ENCODE data around the gene PLCD3. TPM values are rescaled to one million over a fixed set of nuclear protein-coding genes. Genes with fewer than 3 reads are reported as not detected.
A peak's percentile ranks its signal among the peaks of the same experiment; 100 is the strongest.

The PLCD3 gene
- total and polyA plus RNA-seq, 2 of the 13 experiments (the other 11 are each of a cell fraction or from before 2014, with no cell fraction given): 11.3 to 39.1 TPM

DNA sequence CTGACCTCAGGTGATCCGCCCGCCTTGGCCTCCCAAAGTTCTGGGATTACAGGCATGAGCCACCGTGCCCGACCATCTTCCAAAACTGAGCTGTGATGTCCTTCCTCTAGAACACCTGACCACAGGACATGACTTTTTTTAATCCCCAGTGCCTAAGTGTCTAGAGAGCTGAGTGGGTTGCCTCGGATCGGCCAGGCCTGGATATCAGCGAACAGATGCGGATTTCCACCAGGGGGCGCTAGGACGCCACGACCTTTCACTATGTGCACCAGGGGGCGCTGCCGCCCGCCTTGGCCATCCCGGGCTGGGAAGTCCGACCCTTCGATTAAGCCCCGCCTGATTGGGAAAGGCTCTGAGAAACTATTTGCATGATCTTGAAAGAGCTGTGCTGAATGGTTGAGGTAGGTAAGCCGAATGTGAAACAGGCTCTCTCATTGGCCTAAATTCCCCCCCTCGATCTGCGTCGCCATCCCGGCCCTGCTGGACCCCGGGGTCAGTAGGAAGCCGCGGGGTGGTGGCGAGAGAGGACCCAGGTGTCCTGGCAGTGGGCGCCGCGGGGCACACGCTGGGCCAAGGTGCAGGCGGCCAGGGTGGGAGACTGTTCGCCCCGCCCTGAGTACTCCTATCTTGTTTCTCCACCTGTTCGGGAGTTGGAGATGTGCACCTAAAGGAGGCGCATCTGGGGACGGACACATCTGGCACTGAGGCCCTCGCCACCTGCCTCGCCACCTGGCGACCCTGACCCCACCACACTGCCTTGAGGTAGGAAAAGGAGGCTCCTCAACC, 3.1 kb upstream of the PLCD3 start, which contains the start of gene ACBD4 (continued):
- TF ChIP-seq, protein P1, sequence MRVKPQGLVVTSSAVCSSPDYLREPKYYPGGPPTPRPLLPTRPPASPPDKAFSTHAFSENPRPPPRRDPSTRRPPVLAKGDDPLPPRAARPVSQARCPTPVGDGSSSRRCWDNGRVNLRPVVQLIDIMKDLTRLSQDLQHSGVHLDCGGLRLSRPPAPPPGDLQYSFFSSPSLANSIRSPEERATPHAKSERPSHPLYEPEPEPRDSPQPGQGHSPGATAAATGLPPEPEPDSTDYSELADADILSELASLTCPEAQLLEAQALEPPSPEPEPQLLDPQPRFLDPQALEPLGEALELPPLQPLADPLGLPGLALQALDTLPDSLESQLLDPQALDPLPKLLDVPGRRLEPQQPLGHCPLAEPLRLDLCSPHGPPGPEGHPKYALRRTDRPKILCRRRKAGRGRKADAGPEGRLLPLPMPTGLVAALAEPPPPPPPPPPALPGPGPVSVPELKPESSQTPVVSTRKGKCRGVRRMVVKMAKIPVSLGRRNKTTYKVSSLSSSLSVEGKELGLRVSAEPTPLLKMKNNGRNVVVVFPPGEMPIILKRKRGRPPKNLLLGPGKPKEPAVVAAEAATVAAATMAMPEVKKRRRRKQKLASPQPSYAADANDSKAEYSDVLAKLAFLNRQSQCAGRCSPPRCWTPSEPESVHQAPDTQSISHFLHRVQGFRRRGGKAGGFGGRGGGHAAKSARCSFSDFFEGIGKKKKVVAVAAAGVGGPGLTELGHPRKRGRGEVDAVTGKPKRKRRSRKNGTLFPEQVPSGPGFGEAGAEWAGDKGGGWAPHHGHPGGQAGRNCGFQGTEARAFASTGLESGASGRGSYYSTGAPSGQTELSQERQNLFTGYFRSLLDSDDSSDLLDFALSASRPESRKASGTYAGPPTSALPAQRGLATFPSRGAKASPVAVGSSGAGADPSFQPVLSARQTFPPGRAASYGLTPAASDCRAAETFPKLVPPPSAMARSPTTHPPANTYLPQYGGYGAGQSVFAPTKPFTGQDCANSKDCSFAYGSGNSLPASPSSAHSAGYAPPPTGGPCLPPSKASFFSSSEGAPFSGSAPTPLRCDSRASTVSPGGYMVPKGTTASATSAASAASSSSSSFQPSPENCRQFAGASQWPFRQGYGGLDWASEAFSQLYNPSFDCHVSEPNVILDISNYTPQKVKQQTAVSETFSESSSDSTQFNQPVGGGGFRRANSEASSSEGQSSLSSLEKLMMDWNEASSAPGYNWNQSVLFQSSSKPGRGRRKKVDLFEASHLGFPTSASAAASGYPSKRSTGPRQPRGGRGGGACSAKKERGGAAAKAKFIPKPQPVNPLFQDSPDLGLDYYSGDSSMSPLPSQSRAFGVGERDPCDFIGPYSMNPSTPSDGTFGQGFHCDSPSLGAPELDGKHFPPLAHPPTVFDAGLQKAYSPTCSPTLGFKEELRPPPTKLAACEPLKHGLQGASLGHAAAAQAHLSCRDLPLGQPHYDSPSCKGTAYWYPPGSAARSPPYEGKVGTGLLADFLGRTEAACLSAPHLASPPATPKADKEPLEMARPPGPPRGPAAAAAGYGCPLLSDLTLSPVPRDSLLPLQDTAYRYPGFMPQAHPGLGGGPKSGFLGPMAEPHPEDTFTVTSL (CRISPR knock-in tag; IDR thresholded peaks at IDR 0.05; ENCODE audit: borderline replicate concordance): peak; percentile 61; the same call in 1 of the 2 replicates
- TF ChIP-seq DR1 (CRISPR knock-in tag; IDR thresholded peaks at IDR 0.05): peak; percentile 45
- peak; percentile 73 for TF ChIP-seq SP2 (CRISPR knock-in tag; IDR thresholded peaks at IDR 0.05)
- TF ChIP-seq STAG1 (CRISPR knock-in tag; IDR thresholded peaks at IDR 0.05): peak; percentile 98
- TF ChIP-seq ZNF652 (CRISPR knock-in tag; IDR thresholded peaks at IDR 0.05; ENCODE audit: borderline replicate concordance, low read depth): peak; percentile 68; the same call in 1 of the 2 replicates
- TF ChIP-seq TBP (CRISPR knock-in tag; IDR thresholded peaks at IDR 0.05): 0 out of 2 replicates have a peak, but pooled peaks have one; percentile 32
- TF ChIP-seq ZNF773 (CRISPR knock-in tag; IDR thresholded peaks at IDR 0.05; ENCODE audit: borderline replicate concordance): peak; percentile 38; the same call in 1 of the 2 replicates
- TF ChIP-seq, protein P2, sequence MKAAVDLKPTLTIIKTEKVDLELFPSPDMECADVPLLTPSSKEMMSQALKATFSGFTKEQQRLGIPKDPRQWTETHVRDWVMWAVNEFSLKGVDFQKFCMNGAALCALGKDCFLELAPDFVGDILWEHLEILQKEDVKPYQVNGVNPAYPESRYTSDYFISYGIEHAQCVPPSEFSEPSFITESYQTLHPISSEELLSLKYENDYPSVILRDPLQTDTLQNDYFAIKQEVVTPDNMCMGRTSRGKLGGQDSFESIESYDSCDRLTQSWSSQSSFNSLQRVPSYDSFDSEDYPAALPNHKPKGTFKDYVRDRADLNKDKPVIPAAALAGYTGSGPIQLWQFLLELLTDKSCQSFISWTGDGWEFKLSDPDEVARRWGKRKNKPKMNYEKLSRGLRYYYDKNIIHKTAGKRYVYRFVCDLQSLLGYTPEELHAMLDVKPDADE (CRISPR knock-in tag; IDR thresholded peaks at IDR 0.05): no peak
- TF ChIP-seq, protein P3, sequence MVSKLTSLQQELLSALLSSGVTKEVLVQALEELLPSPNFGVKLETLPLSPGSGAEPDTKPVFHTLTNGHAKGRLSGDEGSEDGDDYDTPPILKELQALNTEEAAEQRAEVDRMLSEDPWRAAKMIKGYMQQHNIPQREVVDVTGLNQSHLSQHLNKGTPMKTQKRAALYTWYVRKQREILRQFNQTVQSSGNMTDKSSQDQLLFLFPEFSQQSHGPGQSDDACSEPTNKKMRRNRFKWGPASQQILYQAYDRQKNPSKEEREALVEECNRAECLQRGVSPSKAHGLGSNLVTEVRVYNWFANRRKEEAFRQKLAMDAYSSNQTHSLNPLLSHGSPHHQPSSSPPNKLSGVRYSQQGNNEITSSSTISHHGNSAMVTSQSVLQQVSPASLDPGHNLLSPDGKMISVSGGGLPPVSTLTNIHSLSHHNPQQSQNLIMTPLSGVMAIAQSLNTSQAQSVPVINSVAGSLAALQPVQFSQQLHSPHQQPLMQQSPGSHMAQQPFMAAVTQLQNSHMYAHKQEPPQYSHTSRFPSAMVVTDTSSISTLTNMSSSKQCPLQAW (CRISPR knock-in tag; IDR thresholded peaks at IDR 0.05): peak; percentile 96
- no peak; the same call in 1 of the 2 replicates for TF ChIP-seq RCOR2 (CRISPR knock-in tag; IDR thresholded peaks at IDR 0.05)
- TF ChIP-seq ZNF720 (CRISPR knock-in tag; IDR thresholded peaks at IDR 0.05): 0 out of 2 replicates have a peak, but pooled peaks have one; percentile 7
- TF ChIP-seq ZNF124 (CRISPR knock-in tag; IDR thresholded peaks at IDR 0.05): peak; percentile 79
- TF ChIP-seq ZNF569 (CRISPR knock-in tag; IDR thresholded peaks at IDR 0.05; ENCODE audit: borderline replicate concordance): no peak; the same call in 1 of the 2 replicates
- TF ChIP-seq, protein P4, sequence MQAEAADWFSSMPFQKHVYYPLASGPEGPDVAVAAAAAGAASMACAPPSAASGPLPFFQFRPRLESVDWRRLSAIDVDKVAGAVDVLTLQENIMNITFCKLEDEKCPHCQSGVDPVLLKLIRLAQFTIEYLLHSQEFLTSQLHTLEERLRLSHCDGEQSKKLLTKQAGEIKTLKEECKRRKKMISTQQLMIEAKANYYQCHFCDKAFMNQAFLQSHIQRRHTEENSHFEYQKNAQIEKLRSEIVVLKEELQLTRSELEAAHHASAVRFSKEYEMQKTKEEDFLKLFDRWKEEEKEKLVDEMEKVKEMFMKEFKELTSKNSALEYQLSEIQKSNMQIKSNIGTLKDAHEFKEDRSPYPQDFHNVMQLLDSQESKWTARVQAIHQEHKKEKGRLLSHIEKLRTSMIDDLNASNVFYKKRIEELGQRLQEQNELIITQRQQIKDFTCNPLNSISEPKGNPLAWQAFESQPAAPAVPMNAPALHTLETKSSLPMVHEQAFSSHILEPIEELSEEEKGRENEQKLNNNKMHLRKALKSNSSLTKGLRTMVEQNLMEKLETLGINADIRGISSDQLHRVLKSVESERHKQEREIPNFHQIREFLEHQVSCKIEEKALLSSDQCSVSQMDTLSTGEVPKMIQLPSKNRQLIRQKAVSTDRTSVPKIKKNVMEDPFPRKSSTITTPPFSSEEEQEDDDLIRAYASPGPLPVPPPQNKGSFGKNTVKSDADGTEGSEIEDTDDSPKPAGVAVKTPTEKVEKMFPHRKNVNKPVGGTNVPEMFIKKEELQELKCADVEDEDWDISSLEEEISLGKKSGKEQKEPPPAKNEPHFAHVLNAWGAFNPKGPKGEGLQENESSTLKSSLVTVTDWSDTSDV (CRISPR knock-in tag; IDR thresholded peaks at IDR 0.05): peak; percentile 81; the same call in 1 of the 2 replicates
- no peak; the same call in 1 of the 2 replicates for TF ChIP-seq ZNF441 (CRISPR knock-in tag; IDR thresholded peaks at IDR 0.05; ENCODE audit: borderline replicate concordance)
